Dedifferentiated amniotic fluid mesenchymal stem cell (primary cell): Measurements from ENCODE around the gene NOP56.

Experiments
- DNase-seq: peaks from one replicate; pipeline ENCODE4 v3.0.0-alpha.2; 2016; ENCODE audit errors: extremely low spot score

NOP56 gene

GRCh38 chr20:2703716-2704475 is 51.5 kb downstream of the NOP56 start:
- no peak for DNase-seq

DNA sequence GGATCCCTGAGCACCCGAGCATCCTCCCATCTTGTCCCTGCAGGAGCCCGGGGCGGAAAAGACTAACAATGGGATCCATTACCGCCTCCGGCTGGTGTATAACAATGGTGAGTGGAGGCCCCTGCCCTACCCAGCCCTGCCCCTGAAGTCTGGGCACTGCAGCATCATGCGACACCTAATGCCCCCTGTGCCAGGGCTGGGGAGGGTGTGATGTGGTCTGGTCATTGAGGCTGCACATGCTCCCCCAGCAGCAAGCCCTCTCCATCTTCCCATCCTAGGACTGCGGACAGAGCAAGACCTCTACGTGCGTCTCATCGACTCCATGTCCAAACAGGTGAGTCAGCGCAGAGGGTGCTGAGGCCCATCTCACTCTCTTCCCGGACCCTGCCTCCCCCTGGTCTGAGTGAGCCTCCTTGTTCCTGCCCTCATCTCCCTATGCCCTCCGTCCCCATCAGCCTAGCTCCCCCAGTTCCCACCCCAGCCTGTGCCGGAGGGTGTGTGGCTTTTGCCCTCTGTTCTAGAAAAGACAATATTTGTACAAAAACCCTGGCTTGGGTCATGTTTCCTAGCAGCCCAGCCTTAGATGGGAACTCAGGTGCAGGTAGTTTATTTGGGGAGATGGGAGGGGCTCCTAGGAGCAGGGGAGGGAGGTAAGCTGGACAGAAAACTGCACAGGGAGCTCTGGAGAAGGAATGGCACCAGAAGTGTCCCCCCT is 53.7 kb downstream of the NOP56 start:
- no peak for DNase-seq

- no peak for DNase-seq
Observed at GRCh38 chr20:2706688-2707352, 54.4 kb downstream of the NOP56 start.

GRCh38 chr20:2707353-2708072 is 55.1 kb downstream of the NOP56 start:
- DNase-seq = no peak
